ENCODE measurements around the gene TGFBR3L.

Gene TGFBR3L

DNA sequence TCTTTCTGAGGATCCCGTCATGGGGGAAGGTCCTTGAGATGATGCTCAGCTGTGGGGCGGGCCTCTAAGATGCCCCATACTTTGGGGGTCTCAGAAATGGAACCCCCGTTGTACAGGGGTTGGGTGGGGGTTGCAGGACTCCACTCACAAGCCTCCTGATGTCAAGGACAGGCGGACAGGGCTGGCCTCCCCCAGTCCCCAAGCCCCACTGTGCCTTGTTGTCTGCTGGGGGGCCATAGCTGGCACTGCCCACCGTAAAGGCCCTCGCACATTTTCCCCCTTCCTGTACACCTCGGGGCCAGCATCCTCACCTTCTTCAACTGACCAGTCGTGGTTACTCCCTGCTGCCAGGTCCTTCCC is 8.2 kb downstream of the TGFBR3L start:
- TF ChIP-seq, protein P1, sequence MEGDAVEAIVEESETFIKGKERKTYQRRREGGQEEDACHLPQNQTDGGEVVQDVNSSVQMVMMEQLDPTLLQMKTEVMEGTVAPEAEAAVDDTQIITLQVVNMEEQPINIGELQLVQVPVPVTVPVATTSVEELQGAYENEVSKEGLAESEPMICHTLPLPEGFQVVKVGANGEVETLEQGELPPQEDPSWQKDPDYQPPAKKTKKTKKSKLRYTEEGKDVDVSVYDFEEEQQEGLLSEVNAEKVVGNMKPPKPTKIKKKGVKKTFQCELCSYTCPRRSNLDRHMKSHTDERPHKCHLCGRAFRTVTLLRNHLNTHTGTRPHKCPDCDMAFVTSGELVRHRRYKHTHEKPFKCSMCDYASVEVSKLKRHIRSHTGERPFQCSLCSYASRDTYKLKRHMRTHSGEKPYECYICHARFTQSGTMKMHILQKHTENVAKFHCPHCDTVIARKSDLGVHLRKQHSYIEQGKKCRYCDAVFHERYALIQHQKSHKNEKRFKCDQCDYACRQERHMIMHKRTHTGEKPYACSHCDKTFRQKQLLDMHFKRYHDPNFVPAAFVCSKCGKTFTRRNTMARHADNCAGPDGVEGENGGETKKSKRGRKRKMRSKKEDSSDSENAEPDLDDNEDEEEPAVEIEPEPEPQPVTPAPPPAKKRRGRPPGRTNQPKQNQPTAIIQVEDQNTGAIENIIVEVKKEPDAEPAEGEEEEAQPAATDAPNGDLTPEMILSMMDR (IDR thresholded peaks at IDR 0.05; ENCODE audit: control insufficient read depth, extremely low read depth, insufficient read depth), result no peak
- DNase-seq (ENCODE audit: low read depth), result no peak
- no peak overlapping the region for H3K4me3 ChIP-seq (ENCODE audit: low read depth, low read length)

DNA sequence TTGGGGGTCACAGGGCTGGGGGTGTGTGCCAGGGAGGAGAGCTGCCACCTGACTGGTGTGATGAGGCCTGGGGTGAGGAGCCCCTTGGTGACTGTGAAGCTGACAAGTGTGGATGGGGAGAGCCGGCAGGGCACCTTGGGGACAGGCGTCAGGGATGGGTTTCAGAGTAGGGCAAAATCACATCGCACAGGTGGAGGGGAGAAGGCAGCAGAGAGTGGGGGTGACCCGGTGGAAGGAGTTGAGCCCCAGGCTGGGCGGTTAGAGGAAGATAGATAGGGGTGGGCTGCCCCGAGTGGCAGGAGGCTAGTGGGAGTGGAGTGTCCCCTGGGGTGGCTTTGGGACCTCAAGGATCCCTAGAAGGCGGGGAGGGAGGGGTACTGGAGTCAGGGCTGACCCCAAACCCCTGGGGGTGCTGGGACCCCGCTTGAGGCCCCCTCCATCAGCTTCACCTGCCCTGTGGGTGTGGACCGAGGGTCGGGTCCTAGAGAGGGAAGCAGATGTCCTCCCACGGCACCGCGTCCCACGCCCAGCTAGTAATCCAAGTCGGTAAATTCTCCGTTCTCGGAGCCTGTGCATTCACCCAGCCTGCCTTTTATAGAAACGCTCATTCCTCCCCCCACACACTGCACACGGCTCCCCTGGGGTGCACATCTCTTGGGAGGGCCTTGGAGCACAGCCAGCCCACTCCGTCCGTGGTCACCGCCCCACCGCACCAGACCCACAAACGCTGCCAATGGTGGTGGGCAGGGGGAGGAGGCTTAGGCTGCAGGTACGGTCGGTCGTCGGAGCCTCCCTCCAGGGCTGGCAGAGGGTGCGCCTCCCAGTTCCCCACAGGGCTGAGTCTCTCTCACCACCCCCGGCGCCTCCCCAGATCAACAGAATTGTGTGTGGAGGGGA is 8.9 kb downstream of the TGFBR3L start:
- no peak for DNase-seq (ENCODE audit: low read depth)
- H3K4me3 ChIP-seq (ENCODE audit: low read depth, low read length), result no peak overlapping the region
- TF ChIP-seq, protein P1 (IDR thresholded peaks at IDR 0.05; ENCODE audit: control insufficient read depth, extremely low read depth, insufficient read depth), result no peak

DNA sequence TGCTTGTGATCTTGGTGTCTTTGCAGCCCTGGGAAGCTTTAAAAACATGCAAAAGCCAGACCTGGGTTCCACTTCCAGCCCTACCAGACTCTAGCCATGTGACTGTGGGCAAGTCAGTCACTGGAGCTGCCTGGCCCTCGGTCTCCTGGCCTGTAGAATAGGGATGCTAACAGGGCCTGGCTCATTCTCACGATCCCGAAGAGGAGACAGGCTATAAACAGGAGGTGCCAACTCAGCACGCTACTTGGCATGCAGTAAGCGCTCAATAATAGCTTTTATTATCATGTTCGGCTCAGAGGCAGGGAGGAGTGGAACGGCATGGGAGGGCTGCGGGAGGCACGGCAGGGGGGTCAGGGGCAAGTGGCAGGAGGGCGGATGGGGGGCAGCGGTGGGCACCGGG is 9.6 kb downstream of the TGFBR3L start:
- DNase-seq (ENCODE audit: low read depth), result no peak
- no peak overlapping the region for H3K4me3 ChIP-seq (ENCODE audit: low read depth, low read length)
- TF ChIP-seq, protein P1 (IDR thresholded peaks at IDR 0.05; ENCODE audit: control insufficient read depth, extremely low read depth, insufficient read depth), result no peak

DNA sequence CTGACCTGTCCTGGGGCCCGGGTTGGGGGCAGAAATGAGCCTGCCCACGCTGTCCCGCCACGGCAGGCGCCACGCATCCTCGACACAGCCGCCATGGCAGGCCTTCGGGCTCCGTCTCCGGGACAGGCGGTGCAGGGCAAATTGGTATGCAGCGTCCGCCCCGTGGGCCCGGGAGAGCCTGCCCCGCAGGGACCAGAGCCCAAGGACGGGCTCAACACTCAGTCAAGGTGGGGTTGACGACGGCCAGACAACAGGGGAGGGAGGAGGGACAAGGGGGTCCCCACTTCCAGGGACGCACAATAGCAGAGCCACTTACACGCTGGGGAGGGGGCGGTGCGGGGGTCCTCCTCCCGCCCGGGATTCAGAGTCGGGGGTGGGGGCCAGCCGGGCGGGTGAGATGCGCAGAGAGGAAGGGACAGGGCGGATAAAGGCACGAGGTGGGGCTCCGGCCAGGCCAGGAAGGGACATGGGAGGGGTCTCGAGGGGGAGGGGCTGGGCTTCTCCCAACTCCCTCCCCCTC is 10.1 kb downstream of the TGFBR3L start:
- TF ChIP-seq, protein P1 (IDR thresholded peaks at IDR 0.05; ENCODE audit: control insufficient read depth, extremely low read depth, insufficient read depth), result no peak
- peak overlapping the region; percentile 27; the same call in 1 of the 2 replicates for H3K4me3 ChIP-seq (ENCODE audit: low read depth, low read length)
- DNase-seq (ENCODE audit: low read depth), result no peak

DNA sequence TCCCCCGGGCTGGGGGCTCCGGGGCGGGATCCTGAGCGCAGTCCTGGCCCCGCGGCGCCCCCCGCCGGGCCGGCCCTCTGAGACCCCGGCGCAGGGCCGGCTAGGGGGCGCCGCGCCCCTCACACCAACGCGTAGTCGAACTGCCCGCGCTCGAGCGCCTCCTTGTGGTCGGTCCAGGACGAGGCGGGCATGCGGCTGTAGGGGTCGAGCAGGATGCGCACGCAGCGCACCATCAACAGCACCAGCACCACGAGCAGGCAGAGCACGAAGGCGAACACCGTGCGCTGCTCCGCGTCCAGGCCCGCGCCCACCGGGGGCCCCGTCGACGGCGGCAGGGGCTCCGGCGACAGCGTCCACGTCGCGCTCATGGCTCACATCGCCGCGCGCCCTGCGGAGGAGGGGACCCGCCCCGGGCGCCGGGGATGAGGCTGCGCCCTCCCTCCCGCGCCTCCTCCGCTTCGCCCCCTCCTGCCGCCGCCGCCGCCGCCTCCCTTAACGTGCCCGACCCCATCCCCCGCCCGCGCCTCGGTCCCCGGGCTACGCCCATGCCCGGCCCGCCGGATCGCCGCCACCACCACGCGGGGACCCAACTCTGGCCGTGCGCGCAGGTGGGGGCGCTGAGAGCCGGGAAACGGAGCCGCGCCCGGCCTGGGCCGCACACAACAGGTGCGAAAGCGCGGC is 10.7 kb downstream of the TGFBR3L start:
- no peak for DNase-seq (ENCODE audit: low read depth)
- H3K4me3 ChIP-seq (ENCODE audit: low read depth, low read length), result peak overlapping the region; percentile 41
- TF ChIP-seq, protein P1 (IDR thresholded peaks at IDR 0.05; ENCODE audit: control insufficient read depth, extremely low read depth, insufficient read depth), result peak; percentile 93

DNA sequence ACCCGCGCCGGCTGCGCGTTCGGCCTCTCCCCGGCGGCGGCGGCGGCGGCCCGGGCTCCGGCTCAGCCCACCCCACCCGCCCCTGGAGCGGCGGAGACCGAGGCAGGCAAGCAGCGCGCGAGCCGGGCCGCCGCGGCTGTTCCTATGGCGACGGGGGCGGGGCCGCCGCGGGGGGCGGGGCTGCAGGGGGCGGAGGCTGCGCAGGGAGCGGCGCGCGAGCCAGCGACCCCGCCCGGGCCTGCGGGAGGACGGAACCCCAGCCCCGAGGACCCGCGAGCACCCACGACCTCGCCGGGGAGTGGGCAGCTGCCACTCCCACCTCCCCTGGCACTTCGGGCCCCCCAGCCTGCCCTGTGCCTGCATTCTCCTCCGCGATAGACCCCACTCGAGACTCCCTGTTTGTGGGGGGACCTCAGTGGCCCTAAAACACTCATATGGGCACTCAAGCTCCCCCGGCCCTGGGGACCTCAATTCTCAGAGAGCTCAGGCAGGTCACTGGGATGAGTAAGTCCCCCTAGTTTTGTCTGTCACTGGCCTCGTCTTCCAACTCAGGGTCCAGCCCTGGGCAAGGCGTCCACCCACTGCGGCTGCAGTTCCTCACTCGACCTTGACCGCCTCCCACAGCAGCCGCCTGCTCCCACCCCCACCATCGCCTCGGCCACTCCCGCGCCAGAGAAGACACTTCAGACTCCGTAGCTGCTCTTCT is 11.5 kb downstream of the TGFBR3L start, which contains the start of gene CTXN1:
Gene CTXN1, minus strand, starts transcription at position 115 of the 706 bp plus-strand sequence. CDS start 597 bp downstream, outside the sequence.
- no peak for DNase-seq (ENCODE audit: low read depth)
- TF ChIP-seq, protein P1 (IDR thresholded peaks at IDR 0.05; ENCODE audit: control insufficient read depth, extremely low read depth, insufficient read depth), result no peak
- peak within 1 kb of the TSS; percentile 41 for H3K4me3 ChIP-seq (ENCODE audit: low read depth, low read length)

All from LNCaP clone FGC (cell line).